H1 (cell line): ENCODE results near the gene SGSM1. TPM values are rescaled to one million over a fixed set of nuclear protein-coding genes. Genes with fewer than 3 reads are reported as not detected.

Experiments used
- CTCF ChIA-PET: fragments of 300-600 bp; sonication (Branson Sonifier 250); formaldehyde crosslinking; loops from one replicate; lab custom pipeline; 2021; ENCODE audit not compliant: partially characterized antibody; lab: Charles Lee
- POLR2A ChIA-PET: fragments of 300-600 bp; sonication (Branson Sonifier 250); formaldehyde crosslinking; loops from one replicate; lab custom pipeline; 2021; ENCODE audit warnings: inconsistent platforms; ENCODE audit not compliant: partially characterized antibody; lab: Charles Lee
- DNase-seq, 2 experiments: peaks; one replicate each; pipeline versions ENCODE4 v3.0.0 to v3.0.0-alpha.2; 2010 to 2022; ENCODE audit warnings: low spot score in 2 of 2, low read depth in 1 of 2, mixed read lengths in 1 of 2
- FAIRE-seq: peaks from 2 replicates; lab custom pipeline; 2011; peaks lifted over from hg19 to GRCh38; lab: Jason Lieb, UNC
- H2AFZ ChIP-seq: 2 replicates; pipeline ENCODE4 v1.8.1; 2012; ENCODE audit warnings: low read length, inconsistent platforms
- H2AK5ac ChIP-seq: 2 replicates; pipeline ENCODE4 v1.6.1; 2013; ENCODE audit warnings: low read depth, low read length
- H2BK120ac ChIP-seq: replicated peaks from 2 replicates; pipeline ENCODE3; 2013; ENCODE audit warnings: low read depth, low read length, inconsistent platforms
- H2BK12ac ChIP-seq: 2 replicates; pipeline ENCODE4 v1.6.1; 2013; ENCODE audit warnings: low read depth, low read length
- H2BK15ac ChIP-seq: 2 replicates; pipeline ENCODE4 v1.6.1; 2013; ENCODE audit warnings: low read length
- H2BK20ac ChIP-seq: 2 replicates; pipeline ENCODE4 v1.6.1; 2013; ENCODE audit warnings: low read length
- H2BK5ac ChIP-seq: 2 replicates; pipeline ENCODE4 v1.6.1; 2013; ENCODE audit warnings: low read depth, low read length
- H3K14ac ChIP-seq: 2 replicates; pipeline ENCODE4 v1.6.1; 2013; ENCODE audit warnings: inconsistent platforms; ENCODE audit not compliant: insufficient read length
- H3K18ac ChIP-seq: 2 replicates; pipeline ENCODE4 v1.6.1; 2013; ENCODE audit warnings: low read length; ENCODE audit errors: extremely low read depth
- H3K23ac ChIP-seq: 2 replicates; pipeline ENCODE4 v1.6.1; 2013; ENCODE audit warnings: inconsistent platforms; ENCODE audit not compliant: insufficient read length
- H3K23me2 ChIP-seq: 2 replicates; pipeline ENCODE4 v1.6.1; 2013; ENCODE audit warnings: low read depth, low read length
- H3K27ac ChIP-seq: 2 replicates; pipeline ENCODE4 v1.6.1; 2011; ENCODE audit warnings: low read depth, low read length, inconsistent platforms
- H3K27me3 ChIP-seq, 4 experiments: replicated peaks in 1 of 4; 1 replicate in 1 of 4; 2 replicates in 3 of 4; pipeline versions ENCODE4 v1.6.1 to v1.8.1; 2011 to 2013; ENCODE audit warnings: low read length in 3 of 4, mild to moderate bottlenecking in 3 of 4, inconsistent platforms in 2 of 4, mixed read lengths in 2 of 4, moderate library complexity in 1 of 4; ENCODE audit not compliant: control insufficient read depth in 3 of 4, insufficient read depth in 3 of 4; ENCODE audit errors: extremely low read depth in 1 of 4
- H3K36me3 ChIP-seq, 4 experiments: 2 replicates each; pipeline versions ENCODE4 v1.6.1 to v1.8.1; 2011 to 2013; ENCODE audit warnings: mild to moderate bottlenecking in 4 of 4, low read length in 3 of 4, moderate library complexity in 2 of 4, control low read depth in 1 of 4, inconsistent platforms in 1 of 4; ENCODE audit not compliant: insufficient read depth in 4 of 4, control insufficient read depth in 2 of 4
- H3K4ac ChIP-seq: replicated peaks from 2 replicates; pipeline ENCODE3; 2013; ENCODE audit warnings: low read length, low read depth, mixed read lengths, inconsistent platforms; ENCODE audit not compliant: insufficient read length
- H3K4me1 ChIP-seq, 4 experiments: replicated peaks in 1 of 4; 1 replicate in 1 of 4; 2 replicates in 3 of 4; pipeline versions ENCODE4 v1.6.1 to v1.8.1; 2011 to 2013; ENCODE audit warnings: low read length in 3 of 4, inconsistent platforms in 2 of 4, mixed read lengths in 1 of 4; ENCODE audit not compliant: insufficient read depth in 4 of 4, control insufficient read depth in 3 of 4
- H3K4me2 ChIP-seq, 2 experiments: 2 replicates each; pipeline versions ENCODE4 v1.6.1 to v1.8.1; 2011 to 2013; ENCODE audit warnings: low read depth in 2 of 2, low read length in 2 of 2, control low read depth in 1 of 2, inconsistent platforms in 1 of 2, mild to moderate bottlenecking in 1 of 2; ENCODE audit not compliant: insufficient read depth in 1 of 2
- H3K4me3 ChIP-seq, 4 experiments: fragments of 200-600, 300-600 bp in 1 of 4; sonication (generic), shearing (Covaris generic), sonication (Bioruptor Twin) in 1 of 4; 2 replicates each; pipeline versions ENCODE4 v1.5.1 to v1.8.1; 2011 to 2016; ENCODE audit warnings: low read length in 4 of 4, low read depth in 3 of 4, control low read depth in 2 of 4, inconsistent platforms in 2 of 4, mild to moderate bottlenecking in 2 of 4, mixed read lengths in 1 of 4, moderate library complexity in 1 of 4; ENCODE audit not compliant: insufficient read depth in 2 of 4; ENCODE audit errors: extremely low read depth in 1 of 4
- H3K56ac ChIP-seq: replicated peaks from 2 replicates; pipeline ENCODE3; 2013; ENCODE audit warnings: low read depth, mild to moderate bottlenecking, mixed read lengths, low read length, inconsistent platforms; ENCODE audit not compliant: insufficient read length
- H3K79me1 ChIP-seq: 2 replicates; pipeline ENCODE4 v1.6.1; 2013; ENCODE audit warnings: low read depth, low read length, control low read depth
- H3K79me2 ChIP-seq, 2 experiments: 2 replicates each; pipeline versions ENCODE4 v1.6.1 to v1.8.1; 2012 to 2013; ENCODE audit warnings: low read length in 2 of 2, mild to moderate bottlenecking in 2 of 2, inconsistent platforms in 1 of 2; ENCODE audit not compliant: insufficient read depth in 2 of 2, control insufficient read depth in 1 of 2
- H3K9ac ChIP-seq, 4 experiments: replicated peaks in 1 of 4; 1 replicate in 1 of 4; 2 replicates in 3 of 4; pipeline versions ENCODE4 v1.6.1 to v1.8.1; 2011 to 2013; ENCODE audit warnings: low read depth in 3 of 4, low read length in 3 of 4, control low read depth in 2 of 4, mild to moderate bottlenecking in 2 of 4, moderate library complexity in 2 of 4, inconsistent platforms in 1 of 4; ENCODE audit errors: extremely low read depth in 1 of 4
- H3K9me3 ChIP-seq, 2 experiments: 2 replicates each; pipeline versions ENCODE4 v1.6.1 to v1.8.1; 2012 to 2013; ENCODE audit warnings: mild to moderate bottlenecking in 2 of 2, moderate library complexity in 2 of 2, control low read depth in 1 of 2, inconsistent platforms in 1 of 2, low read depth in 1 of 2, low read length in 1 of 2, mixed read lengths in 1 of 2; ENCODE audit not compliant: insufficient read depth in 2 of 2
- H4K20me1 ChIP-seq, 2 experiments: replicated peaks in 1 of 2; 2 replicates each; pipeline versions ENCODE3 to v1.8.1; 2011 to 2013; ENCODE audit warnings: inconsistent platforms in 2 of 2, low read length in 2 of 2, mild to moderate bottlenecking in 1 of 2; ENCODE audit not compliant: insufficient read depth in 2 of 2, control insufficient read depth in 1 of 2
- H4K5ac ChIP-seq: 2 replicates; pipeline ENCODE4 v1.6.1; 2013; ENCODE audit warnings: low read length, low read depth, mixed read lengths, inconsistent platforms; ENCODE audit not compliant: insufficient read length
- H4K8ac ChIP-seq: 2 replicates; pipeline ENCODE4 v1.8.0; 2013; ENCODE audit warnings: mild to moderate bottlenecking, moderate library complexity, low read length, inconsistent platforms; ENCODE audit not compliant: insufficient read depth; ENCODE audit errors: extremely low read depth
- H4K91ac ChIP-seq: replicated peaks from 2 replicates; pipeline ENCODE3; 2013; ENCODE audit warnings: low read length, mixed read lengths, inconsistent platforms; ENCODE audit not compliant: insufficient read length
- CHD1 ChIP-seq: IDR thresholded peaks from 2 replicates; pipeline ENCODE4 v1.6.1; 2012; ENCODE audit warnings: low read depth, low read length, improper control_type of control experiment
- SIX5 ChIP-seq: IDR thresholded peaks from 2 replicates; pipeline ENCODE4 v1.6.1; 2011; ENCODE audit warnings: mild to moderate bottlenecking, low read depth, low read length
- TEAD4 ChIP-seq: IDR thresholded peaks from 2 replicates; pipeline ENCODE4 v1.6.1; 2012; ENCODE audit warnings: low read depth, low read length, inconsistent platforms, mixed read lengths
- ZNF274 ChIP-seq: IDR thresholded peaks from 2 replicates; pipeline ENCODE4 v1.7.0; 2012; ENCODE audit warnings: low read length, borderline replicate concordance; ENCODE audit errors: extremely low read depth
- WGBS, 2 experiments: shearing (Covaris generic) in 1 of 2; methylation state at CpG; one replicate each; pipeline versions ENCODE4 v1.1.6 to v1.1.7; 2013 to 2015; ENCODE audit warnings: low lambda C conversion rate in 2 of 2, mixed read lengths in 2 of 2, inconsistent platforms in 1 of 2, low coverage in 1 of 2, missing lambda C conversion rate in 1 of 2; ENCODE audit not compliant: insufficient replicate concordance in 2 of 2, insufficient coverage in 1 of 2, insufficient read length in 1 of 2; ENCODE audit errors: extremely low coverage in 1 of 2, missing lambda C conversion rate in 1 of 2; 5-methylcytosine and 5-hydroxymethylcytosine counted together
- polyA plus RNA-seq, 7 experiments: library from polyadenylated mRNA; depleted of rRNA in 3 of 7; stranded (reverse) in 5 of 7; unstranded in 2 of 7; fragments of >200 nt in 5 of 7; fragments of 200-250 nt in 2 of 7; gene quantifications; 1 replicate in 5 of 7; 2 replicates in 1 of 7; 4 replicates in 1 of 7; pipeline versions ENCODE4 v1.2.1 to v1.2.3, GENCODE V29; 2011 to 2013; ENCODE audit warnings: missing spikeins in 2 of 7, mixed read lengths in 2 of 7
- total RNA-seq: library from RNA; stranded (reverse); fragmentation: NEBNext Ultra II Directional; extraction: Animal tissue kit (Norgen Biotek cat#: 25700); gene quantifications from 2 replicates; pipeline ENCODE4 v1.2.1, GENCODE V29; 2021

Gene SGSM1
- total and polyA plus RNA-seq, 2 of the 8 experiments (the other 6 are each of a cell fraction or from before 2014, with no cell fraction given), result 2.8 to 5.2 TPM

GRCh38 chr22:24965822-24966626 is 160.0 kb downstream of the SGSM1 start:
- Histone ChIP-seq H3K27ac (no peak overlapping the region), H3K27me3 (no peaks in the 10 kb centered on the region), H4K5ac (no peak overlapping the region), H4K91ac (peak overlapping the region; percentile 56), H2AFZ (no peak overlapping the region), H3K79me1 (peaks cover 9% of the 10 kb centered on the region), H3K9ac (no peak overlapping the region), H3K4ac (no peak overlapping the region), H3K56ac (no peak overlapping the region), H3K14ac (no peak overlapping the region), H2AK5ac (peak overlapping the region; percentile 59; the same call in 1 of the 2 replicates), H3K4me3 (no peak overlapping the region), H2BK20ac (peak overlapping the region; percentile 76; the same call in 1 of the 2 replicates), H3K23me2 (no peaks in the 10 kb centered on the region), H4K20me1 (peaks cover 0 to 2% of the 10 kb centered on the region in 2 experiments), H2BK12ac (peak overlapping the region; percentile 93; the same call in 1 of the 2 replicates), H4K8ac (no peak overlapping the region), H2BK5ac (peak overlapping the region; percentile 86; the same call in 1 of the 2 replicates), H3K36me3 (no peaks in the 10 kb centered on the region), H2BK120ac (no peak overlapping the region), H3K79me2 (peaks cover 0 to 23% of the 10 kb centered on the region in 2 experiments; a peak in 1 of 4 replicates), H3K9me3 (no peaks in the 10 kb centered on the region), H3K18ac (0 out of 2 replicates have a peak overlapping the region, but pooled peaks have one; percentile 52), H2BK15ac (peak overlapping the region; percentile 95; the same call in 1 of the 2 replicates), H3K23ac (no peak overlapping the region), H3K4me1 (peaks cover 8 to 14% (median 13%) of the 10 kb centered on the region in 4 experiments; a peak in 6 of 7 replicates), H3K4me2 (no peak overlapping the region; a peak in 1 of 4 replicates)
- DNase-seq (no peak), FAIRE-seq (no peak)
- TF ChIP-seq CHD1 (no peak), TEAD4 (no peak), SIX5 (no peak), ZNF274 (no peak)
- ChIA-PET CTCF (interaction anchor here (0.6 to 1.8 kb wide), 9 partner anchors 16 to 85 kb away, joined by 3 to 5 read pairs (median 4); no protein-coding TSS in a partner anchor), POLR2A (interaction anchor here (0.6 to 3.8 kb wide), 4 partner anchors 8 to 19 kb away, joined by 3 to 14 read pairs (median 4); no protein-coding TSS in a partner anchor)
- 89% methylated on average over 9 of the region's 9 CpGs; no CpG with 5 or more reads in 1 of the 2 experiments for WGBS, 2 experiments
